ENCODE measurements around the gene BMERB1.
"Not testable (repeated sequence)": the region's sequence is repeated elsewhere in the genome, so short reads cannot be mapped to it uniquely, and the experiment has no call there.

BMERB1 gene

GRCh38 chr16:15399317-15399716 lies 35.1 kb upstream of the BMERB1 start:
- H3K4me3 ChIP-seq (ENCODE audit: low read depth, low read length) = no peak overlapping the region
- TF ChIP-seq CTCF (IDR thresholded peaks at IDR 0.05; ENCODE audit: low read depth, low read length, missing control alignments) = no peak
- no peak for DNase-seq (ENCODE audit: low read depth)
- in situ Hi-C loops (cut with HindIII; ENCODE audit: low sequenced_read_pairs) = no loop called here

- DNase-seq (ENCODE audit: low read depth); H3K4me3 ChIP-seq (ENCODE audit: low read depth, low read length); in situ Hi-C loops (cut with HindIII; ENCODE audit: low sequenced_read_pairs): not testable (repeated sequence)
These were observed 34.1 kb upstream of the BMERB1 start for GRCh38 chr16:15400314-15400713.

- no peak for DNase-seq (ENCODE audit: low read depth)
- in situ Hi-C loops (cut with HindIII; ENCODE audit: low sequenced_read_pairs) = no loop called here
- no peak for TF ChIP-seq CTCF (IDR thresholded peaks at IDR 0.05; ENCODE audit: low read depth, low read length, missing control alignments)
- H3K4me3 ChIP-seq (ENCODE audit: low read depth, low read length) = no peak overlapping the region
These were observed 32.4 kb upstream of the BMERB1 start for GRCh38 chr16:15401972-15402371.

GRCh38 chr16:15403392-15403995 lies 30.9 kb upstream of the BMERB1 start:
- in situ Hi-C loops (cut with HindIII; ENCODE audit: low sequenced_read_pairs) = no loop called here
- DNase-seq (ENCODE audit: low read depth) = no peak
- no peak for TF ChIP-seq CTCF (IDR thresholded peaks at IDR 0.05; ENCODE audit: low read depth, low read length, missing control alignments)
- no peak overlapping the region for H3K4me3 ChIP-seq (ENCODE audit: low read depth, low read length)

GRCh38 chr16:15404091-15404490 lies 30.3 kb upstream of the BMERB1 start:
- H3K4me3 ChIP-seq (ENCODE audit: low read depth, low read length); in situ Hi-C loops (cut with HindIII; ENCODE audit: low sequenced_read_pairs); DNase-seq (ENCODE audit: low read depth): not testable (repeated sequence)

- no peak for TF ChIP-seq CTCF (IDR thresholded peaks at IDR 0.05; ENCODE audit: low read depth, low read length, missing control alignments)
- in situ Hi-C loops (cut with HindIII; ENCODE audit: low sequenced_read_pairs) = no loop called here
- no peak overlapping the region for H3K4me3 ChIP-seq (ENCODE audit: low read depth, low read length)
- DNase-seq (ENCODE audit: low read depth) = no peak
These were observed 29.6 kb upstream of the BMERB1 start for GRCh38 chr16:15404792-15405191.

- H3K4me3 ChIP-seq (ENCODE audit: low read depth, low read length); in situ Hi-C loops (cut with HindIII; ENCODE audit: low sequenced_read_pairs); DNase-seq (ENCODE audit: low read depth): not testable (repeated sequence)
These were observed 26.6 kb upstream of the BMERB1 start for GRCh38 chr16:15407756-15408155.

GRCh38 chr16:15409476-15409875 lies 24.9 kb upstream of the BMERB1 start:
- in situ Hi-C loops (cut with HindIII; ENCODE audit: low sequenced_read_pairs) = not testable (repeated sequence)

GRCh38 chr16:15415511-15415985 lies 18.8 kb upstream of the BMERB1 start:
- in situ Hi-C loops (cut with HindIII; ENCODE audit: low sequenced_read_pairs) = no loop called here
- no peak overlapping the region for H3K4me3 ChIP-seq (ENCODE audit: low read depth, low read length)
- no peak for DNase-seq (ENCODE audit: low read depth)
- no peak for TF ChIP-seq CTCF (IDR thresholded peaks at IDR 0.05; ENCODE audit: low read depth, low read length, missing control alignments)

More at GRCh38 chr16:15409476-15409875, 24.9 kb upstream of the BMERB1 start:
- not testable (repeated sequence) for H3K4me3 ChIP-seq (ENCODE audit: low read depth, low read length); DNase-seq (ENCODE audit: low read depth)
